GM15510 (cell line): ENCODE data around the gene PEDS1.

Experiments used
- POLR2A ChIP-seq: IDR thresholded peaks from 3 replicates; pipeline ENCODE4 v1.6.1; 2011; ENCODE audit warnings: borderline replicate concordance; ENCODE audit not compliant: insufficient read length; ENCODE audit errors: extremely low read depth

Gene PEDS1

GRCh38 chr20:50130995-50131394 is 22.5 kb downstream of the PEDS1 start:
- TF ChIP-seq POLR2A = no peak

DNA sequence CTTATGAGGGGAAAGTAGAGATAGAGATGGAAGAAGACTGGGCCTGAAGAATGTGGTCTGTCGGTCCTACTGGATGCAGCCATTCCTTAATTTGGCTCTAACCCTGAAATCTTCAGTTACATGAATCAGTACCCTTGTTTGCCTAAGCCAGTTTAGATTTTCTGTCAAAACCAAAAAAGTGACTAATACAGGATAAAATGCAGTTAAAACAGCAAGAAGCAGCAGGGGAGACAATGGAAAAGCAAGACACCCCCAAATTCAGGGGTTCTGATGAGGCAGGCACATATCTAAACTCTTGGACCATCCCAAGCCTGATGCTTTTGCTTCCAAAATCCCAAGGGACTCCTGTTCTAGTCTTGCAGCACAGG is 23.2 kb downstream of the PEDS1 start:
- TF ChIP-seq POLR2A = no peak

- TF ChIP-seq POLR2A = no peak
Observed at GRCh38 chr20:50129662-50130355, 23.7 kb downstream of the PEDS1 start.

- no peak for TF ChIP-seq POLR2A
Observed at GRCh38 chr20:50128520-50128905, 25.0 kb downstream of the PEDS1 start.

DNA sequence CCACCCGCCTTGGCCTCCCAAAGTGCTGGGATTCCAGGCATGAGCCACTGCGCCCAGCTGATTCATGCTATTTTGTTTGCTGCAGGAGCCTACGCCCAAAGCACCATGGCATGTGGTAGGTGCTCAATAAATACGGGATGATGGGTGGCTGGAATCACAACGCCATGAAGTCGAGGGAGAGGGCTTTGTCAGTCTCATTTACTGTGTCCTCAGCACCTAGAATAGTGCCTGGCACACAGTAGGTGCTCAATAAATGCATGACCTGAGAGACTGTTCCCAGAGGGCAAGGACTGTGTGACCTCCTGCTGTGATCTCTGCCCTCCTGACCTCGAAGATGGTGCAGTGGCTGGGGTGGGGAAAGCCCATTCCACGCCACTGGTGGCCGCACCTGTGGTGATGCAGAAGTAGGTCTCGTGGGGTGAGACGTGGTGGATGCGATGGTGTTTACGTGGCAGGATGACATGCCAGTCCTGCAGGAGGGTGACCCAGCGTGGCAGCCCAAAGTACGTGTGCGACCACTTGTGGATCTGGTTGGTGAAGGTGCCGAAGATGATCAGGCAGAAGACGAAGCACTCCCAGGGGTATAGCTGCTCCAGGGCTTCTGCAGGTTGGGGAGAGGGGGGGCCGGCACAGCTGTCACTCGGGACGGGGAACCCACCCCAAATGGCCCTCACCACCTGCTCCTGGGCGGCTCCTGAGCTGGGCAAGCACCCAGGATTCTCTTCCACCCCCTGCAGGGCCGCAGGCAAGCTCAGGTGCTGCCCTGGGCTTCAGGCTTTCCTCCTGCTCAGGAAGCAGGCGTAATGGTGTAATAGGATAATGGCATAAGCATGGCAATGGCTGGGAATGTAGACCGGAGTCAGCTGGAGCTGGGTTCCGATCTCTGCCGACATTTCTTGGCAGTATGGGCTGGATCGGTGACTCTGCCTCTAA is 25.7 kb downstream of the PEDS1 start:
- no peak for TF ChIP-seq POLR2A

- no peak for TF ChIP-seq POLR2A
Observed at GRCh38 chr20:50126662-50127061, 26.9 kb downstream of the PEDS1 start.

GRCh38 chr20:50125279-50125678 is 28.2 kb downstream of the PEDS1 start:
- TF ChIP-seq POLR2A = no peak

DNA sequence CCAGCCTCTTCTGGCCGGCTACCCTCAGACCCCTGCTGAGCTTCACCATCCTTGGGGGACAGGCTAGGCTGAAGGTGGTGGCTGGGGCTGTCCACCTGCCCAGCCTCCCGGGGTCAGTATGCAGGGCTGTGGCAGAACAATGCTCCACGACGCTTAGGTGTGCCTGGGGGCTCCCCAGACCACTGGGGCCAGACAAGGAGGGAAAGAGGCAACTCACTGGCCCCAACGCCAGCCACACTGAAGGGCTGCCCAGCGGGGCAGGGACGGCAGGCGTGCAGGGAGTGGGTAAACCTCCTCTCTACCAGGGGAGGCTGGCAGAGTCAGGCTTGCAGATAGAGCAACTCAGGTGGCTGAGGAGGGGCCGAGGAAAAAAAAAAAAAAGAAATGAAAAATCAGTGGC is 29.0 kb downstream of the PEDS1 start:
- no peak for TF ChIP-seq POLR2A

DNA sequence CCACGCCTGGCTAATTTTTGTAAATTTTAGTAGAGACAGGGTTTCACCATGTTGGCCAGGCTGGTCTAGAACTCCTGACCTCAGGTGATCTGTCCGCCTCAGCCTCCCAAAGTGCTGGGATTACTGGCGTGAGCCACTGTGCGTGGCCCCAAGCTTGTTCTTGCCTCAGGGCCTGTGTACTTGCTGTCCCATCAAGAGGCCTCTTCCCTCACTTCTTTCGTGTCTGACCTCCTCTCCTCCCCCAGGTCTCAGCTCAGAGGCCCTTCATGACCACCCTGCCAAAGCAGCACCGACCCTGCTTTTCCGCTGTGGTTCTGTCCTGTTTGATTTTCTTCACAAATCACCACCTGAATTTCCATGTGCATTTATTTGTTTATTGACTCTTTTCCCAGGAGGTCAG is 30.1 kb downstream of the PEDS1 start:
- TF ChIP-seq POLR2A = no peak

GRCh38 chr20:50122763-50123162 is 30.8 kb downstream of the PEDS1 start:
- no peak for TF ChIP-seq POLR2A

DNA sequence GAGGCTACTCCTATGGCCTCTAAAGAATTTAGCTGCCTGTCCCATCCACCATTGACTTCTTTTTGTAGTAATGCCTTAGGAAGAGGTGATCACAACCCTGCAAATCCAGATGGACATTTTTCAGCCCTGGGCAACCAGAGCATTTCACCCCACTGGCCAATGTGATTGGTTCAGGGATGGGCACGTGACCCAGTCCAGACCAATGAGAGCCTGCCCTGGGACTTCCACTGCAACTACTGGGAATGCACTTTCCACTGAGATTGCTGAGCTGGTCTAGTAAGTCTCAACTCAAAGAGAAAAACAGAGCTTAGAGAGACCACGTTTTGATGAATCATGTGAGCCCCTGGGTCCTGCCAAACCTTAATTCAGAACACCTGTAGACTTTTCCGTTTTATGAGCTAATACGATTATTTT is 31.7 kb downstream of the PEDS1 start:
- TF ChIP-seq POLR2A = no peak

DNA sequence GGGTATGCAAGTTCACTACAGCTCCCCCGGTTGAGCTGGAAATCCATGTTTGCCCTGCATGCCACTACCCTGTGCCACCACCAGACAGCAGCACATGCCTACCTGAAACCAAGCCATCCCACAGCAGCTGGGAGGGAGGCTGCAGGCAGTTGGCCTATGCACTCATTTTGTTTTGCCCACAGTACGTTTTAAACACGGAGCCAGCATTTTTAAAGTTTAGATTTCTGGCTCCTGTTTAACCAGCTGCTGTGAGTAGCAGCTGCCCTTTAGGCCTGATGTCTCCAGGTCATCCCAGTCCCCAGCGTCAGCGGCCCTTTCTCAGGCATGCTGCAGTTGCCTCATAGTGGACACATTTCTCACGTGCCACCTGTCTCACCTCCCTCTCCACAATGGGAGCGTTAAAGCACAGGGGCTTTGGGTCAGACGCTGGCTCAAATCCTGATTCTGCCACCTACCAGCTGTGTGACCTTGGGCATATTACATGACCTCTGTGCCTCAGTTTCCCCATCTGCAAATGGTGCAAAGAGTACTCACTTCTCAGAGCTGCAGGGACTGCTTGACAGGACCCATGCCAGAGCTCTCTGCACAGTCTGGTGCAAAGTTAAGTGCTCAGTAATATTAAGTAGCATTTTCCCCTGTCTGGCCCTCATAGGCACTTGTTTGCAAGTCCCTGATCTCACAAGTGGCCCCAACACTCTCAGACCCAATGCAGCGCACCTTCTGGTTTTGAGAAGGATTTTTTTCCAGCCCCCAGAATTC is 32.4 kb downstream of the PEDS1 start:
- no peak for TF ChIP-seq POLR2A

DNA sequence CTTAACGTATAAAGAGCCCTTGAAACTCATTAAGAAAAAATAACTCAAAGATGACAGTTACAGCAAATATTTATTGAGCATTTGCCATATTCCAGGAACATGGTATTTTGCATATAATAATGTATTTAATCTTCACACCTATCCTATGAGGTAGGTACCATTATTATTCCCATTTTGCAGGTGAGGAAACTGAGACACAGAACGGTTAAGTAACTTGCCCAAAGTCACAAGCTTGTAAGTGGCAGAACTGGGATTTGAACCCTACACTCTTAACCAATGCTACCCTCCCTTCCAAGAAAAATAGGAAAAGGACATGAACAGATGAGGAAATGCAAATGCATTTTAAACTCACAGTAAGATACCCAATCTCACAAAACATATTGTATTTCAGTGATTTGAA is 35.3 kb downstream of the PEDS1 start:
- no peak for TF ChIP-seq POLR2A

GRCh38 chr20:50116368-50116999 is 37.0 kb downstream of the PEDS1 start:
- no peak for TF ChIP-seq POLR2A
